Measurements from ENCODE around the gene DHRSX. TPM values are rescaled to one million over a fixed set of nuclear protein-coding genes. Genes with fewer than 3 reads are reported as not detected.

The DHRSX gene
- total and polyA plus RNA-seq, 10 of the 15 experiments (the other 5 are each of a cell fraction or from before 2014, with no cell fraction given), result 1.7 to 39.5 (median 16.5) TPM

DNA sequence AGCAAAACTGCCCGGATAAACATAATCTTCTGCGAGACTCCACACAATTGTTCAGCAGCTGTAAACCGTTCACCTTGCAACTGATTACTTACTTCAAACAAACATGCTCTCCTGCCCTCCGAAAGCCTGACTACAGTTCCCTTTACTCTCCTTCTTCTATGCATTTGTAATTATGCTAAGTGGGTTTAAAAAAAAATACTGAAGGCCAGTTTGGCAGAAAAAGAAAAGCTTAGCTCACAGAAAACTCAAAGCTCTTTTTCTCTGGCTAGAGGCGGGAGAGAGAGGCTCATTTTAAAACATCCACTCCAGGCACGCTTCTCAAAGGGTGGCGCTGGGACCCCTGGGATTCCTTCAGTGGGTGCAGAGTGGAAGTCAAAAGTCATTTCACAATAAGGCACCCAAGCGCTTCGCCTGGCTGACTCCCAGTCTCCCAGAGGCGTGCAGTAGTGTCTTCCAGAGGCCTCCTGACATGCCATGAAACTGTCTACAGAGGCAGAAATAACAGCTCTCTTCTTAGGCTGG is 1.9 kb downstream of the DHRSX start (continued):
- TF ChIP-seq, protein P1, sequence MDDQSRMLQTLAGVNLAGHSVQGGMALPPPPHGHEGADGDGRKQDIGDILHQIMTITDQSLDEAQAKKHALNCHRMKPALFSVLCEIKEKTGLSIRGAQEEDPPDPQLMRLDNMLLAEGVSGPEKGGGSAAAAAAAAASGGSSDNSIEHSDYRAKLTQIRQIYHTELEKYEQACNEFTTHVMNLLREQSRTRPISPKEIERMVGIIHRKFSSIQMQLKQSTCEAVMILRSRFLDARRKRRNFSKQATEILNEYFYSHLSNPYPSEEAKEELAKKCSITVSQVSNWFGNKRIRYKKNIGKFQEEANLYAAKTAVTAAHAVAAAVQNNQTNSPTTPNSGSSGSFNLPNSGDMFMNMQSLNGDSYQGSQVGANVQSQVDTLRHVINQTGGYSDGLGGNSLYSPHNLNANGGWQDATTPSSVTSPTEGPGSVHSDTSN (IDR thresholded peaks at IDR 0.05; ENCODE audit: insufficient replicate concordance, low read depth, low read length), result no peak
- TF ChIP-seq BHLHE40 (IDR thresholded peaks at IDR 0.05; ENCODE audit: borderline replicate concordance in 1 of 2, low read depth in 2 of 2, low read length in 1 of 2), result peak; percentile 38 to 55; a peak in 2 of 4 replicates
- TF ChIP-seq, protein P2, sequence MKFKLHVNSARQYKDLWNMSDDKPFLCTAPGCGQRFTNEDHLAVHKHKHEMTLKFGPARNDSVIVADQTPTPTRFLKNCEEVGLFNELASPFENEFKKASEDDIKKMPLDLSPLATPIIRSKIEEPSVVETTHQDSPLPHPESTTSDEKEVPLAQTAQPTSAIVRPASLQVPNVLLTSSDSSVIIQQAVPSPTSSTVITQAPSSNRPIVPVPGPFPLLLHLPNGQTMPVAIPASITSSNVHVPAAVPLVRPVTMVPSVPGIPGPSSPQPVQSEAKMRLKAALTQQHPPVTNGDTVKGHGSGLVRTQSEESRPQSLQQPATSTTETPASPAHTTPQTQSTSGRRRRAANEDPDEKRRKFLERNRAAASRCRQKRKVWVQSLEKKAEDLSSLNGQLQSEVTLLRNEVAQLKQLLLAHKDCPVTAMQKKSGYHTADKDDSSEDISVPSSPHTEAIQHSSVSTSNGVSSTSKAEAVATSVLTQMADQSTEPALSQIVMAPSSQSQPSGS (IDR thresholded peaks at IDR 0.05; ENCODE audit: low read length), result no peak
- no peak for TF ChIP-seq GATAD2B (conservative IDR thresholded peaks at IDR 0.05; ENCODE audit: low read depth)
- TF ChIP-seq, protein P3, sequence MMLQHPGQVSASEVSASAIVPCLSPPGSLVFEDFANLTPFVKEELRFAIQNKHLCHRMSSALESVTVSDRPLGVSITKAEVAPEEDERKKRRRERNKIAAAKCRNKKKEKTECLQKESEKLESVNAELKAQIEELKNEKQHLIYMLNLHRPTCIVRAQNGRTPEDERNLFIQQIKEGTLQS (IDR thresholded peaks at IDR 0.05; ENCODE audit: borderline replicate concordance, extremely low read depth, low read depth, low read length), result no peak
- TF ChIP-seq, protein P4, sequence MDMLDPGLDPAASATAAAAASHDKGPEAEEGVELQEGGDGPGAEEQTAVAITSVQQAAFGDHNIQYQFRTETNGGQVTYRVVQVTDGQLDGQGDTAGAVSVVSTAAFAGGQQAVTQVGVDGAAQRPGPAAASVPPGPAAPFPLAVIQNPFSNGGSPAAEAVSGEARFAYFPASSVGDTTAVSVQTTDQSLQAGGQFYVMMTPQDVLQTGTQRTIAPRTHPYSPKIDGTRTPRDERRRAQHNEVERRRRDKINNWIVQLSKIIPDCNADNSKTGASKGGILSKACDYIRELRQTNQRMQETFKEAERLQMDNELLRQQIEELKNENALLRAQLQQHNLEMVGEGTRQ (IDR thresholded peaks at IDR 0.05; ENCODE audit: borderline replicate concordance, low read depth, low read length), result no peak
- TF ChIP-seq ZBED1 (IDR thresholded peaks at IDR 0.05; ENCODE audit: borderline replicate concordance), result no peak
- TF ChIP-seq SMAD5 (IDR thresholded peaks at IDR 0.05; ENCODE audit: low read depth), result no peak
- no peak for TF ChIP-seq ZNF622 (IDR thresholded peaks at IDR 0.05)
- TF ChIP-seq, protein P5, sequence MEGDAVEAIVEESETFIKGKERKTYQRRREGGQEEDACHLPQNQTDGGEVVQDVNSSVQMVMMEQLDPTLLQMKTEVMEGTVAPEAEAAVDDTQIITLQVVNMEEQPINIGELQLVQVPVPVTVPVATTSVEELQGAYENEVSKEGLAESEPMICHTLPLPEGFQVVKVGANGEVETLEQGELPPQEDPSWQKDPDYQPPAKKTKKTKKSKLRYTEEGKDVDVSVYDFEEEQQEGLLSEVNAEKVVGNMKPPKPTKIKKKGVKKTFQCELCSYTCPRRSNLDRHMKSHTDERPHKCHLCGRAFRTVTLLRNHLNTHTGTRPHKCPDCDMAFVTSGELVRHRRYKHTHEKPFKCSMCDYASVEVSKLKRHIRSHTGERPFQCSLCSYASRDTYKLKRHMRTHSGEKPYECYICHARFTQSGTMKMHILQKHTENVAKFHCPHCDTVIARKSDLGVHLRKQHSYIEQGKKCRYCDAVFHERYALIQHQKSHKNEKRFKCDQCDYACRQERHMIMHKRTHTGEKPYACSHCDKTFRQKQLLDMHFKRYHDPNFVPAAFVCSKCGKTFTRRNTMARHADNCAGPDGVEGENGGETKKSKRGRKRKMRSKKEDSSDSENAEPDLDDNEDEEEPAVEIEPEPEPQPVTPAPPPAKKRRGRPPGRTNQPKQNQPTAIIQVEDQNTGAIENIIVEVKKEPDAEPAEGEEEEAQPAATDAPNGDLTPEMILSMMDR (IDR thresholded peaks at IDR 0.05 in 2 of 3, conservative IDR thresholded peaks at IDR 0.05 in 1 of 3; ENCODE audit: control insufficient read depth in 2 of 3, extremely low read depth in 1 of 3, insufficient read depth in 1 of 3, low read depth in 3 of 3, low read length in 3 of 3), result no peak
- no peak for TF ChIP-seq MYC (IDR thresholded peaks at IDR 0.05; ENCODE audit: insufficient read depth, insufficient read length, insufficient replicate concordance, low read length, severe bottlenecking)
- TF ChIP-seq TARDBP (IDR thresholded peaks at IDR 0.05; ENCODE audit: borderline replicate concordance), result no peak
